ENCODE data around the gene SRSF3.
A peak's percentile ranks its signal among the peaks of the same experiment; 100 is the strongest.
"Not testable (repeated sequence)": the region's sequence is repeated elsewhere in the genome, so short reads cannot be mapped to it uniquely, and the experiment has no call there.

SRSF3 gene

GRCh38 chr6:36577301-36577700, 16.9 kb upstream of the SRSF3 start:
- no peak for DNase-seq

GRCh38 chr6:36578030-36578429, 16.1 kb upstream of the SRSF3 start:
- DNase-seq, result no peak

- DNase-seq, result no peak
These were observed 15.7 kb upstream of the SRSF3 start for GRCh38 chr6:36578431-36578830.

GRCh38 chr6:36580184-36580526, 14.0 kb upstream of the SRSF3 start:
- DNase-seq, result no peak

GRCh38 chr6:36581716-36582115, 12.4 kb upstream of the SRSF3 start:
- DNase-seq, result no peak

- no peak for DNase-seq
These were observed 7.6 kb upstream of the SRSF3 start for GRCh38 chr6:36586606-36587005.

DNA sequence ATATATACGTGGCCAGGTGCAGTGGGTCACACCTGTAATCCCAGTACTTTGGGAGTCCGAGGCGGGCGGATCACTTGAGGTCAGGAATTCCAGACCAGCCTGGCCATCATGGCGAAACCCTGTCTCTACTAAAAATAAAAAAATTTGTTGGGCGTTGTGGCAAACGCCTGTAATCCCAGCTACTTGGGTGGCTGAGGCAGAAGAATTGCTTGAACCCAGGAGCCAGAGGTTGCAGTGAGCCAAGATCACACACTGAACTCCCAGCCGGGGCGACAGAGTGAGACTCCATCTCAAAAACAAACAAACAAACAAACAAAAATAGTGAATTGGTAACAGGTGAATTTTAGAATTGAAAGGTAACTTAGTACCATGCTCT, 5.1 kb upstream of the SRSF3 start:
- DNase-seq, result not testable (repeated sequence)

- no peak for DNase-seq
These were observed 3.9 kb upstream of the SRSF3 start for GRCh38 chr6:36590237-36590636.

- DNase-seq, result no peak
These were observed 1.9 kb upstream of the SRSF3 start for GRCh38 chr6:36592221-36592655.

DNA sequence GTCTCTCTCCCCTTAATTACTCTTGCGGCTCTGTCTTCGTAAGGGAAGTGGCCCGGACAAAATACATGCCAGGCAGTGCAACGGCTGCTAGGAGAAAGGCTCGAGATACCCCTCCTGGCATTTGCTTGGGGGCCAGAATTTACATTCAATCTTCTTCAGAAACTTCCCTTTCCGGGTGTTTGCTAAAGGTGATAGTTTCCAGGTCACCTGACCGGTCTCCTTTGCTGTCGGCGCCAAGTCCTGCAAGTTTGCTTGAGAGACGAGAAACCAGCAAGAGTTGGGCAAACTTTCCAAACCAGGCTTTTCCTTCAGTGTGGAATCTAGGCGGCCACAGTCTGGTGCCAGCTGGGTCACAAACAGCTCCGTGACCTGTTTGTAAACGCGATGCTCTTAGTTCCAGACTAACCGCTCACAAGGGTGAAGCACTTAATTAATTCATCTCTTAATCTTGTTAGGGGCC, 563 bp upstream of the SRSF3 start:
- peak; percentile 69 for DNase-seq

DNA sequence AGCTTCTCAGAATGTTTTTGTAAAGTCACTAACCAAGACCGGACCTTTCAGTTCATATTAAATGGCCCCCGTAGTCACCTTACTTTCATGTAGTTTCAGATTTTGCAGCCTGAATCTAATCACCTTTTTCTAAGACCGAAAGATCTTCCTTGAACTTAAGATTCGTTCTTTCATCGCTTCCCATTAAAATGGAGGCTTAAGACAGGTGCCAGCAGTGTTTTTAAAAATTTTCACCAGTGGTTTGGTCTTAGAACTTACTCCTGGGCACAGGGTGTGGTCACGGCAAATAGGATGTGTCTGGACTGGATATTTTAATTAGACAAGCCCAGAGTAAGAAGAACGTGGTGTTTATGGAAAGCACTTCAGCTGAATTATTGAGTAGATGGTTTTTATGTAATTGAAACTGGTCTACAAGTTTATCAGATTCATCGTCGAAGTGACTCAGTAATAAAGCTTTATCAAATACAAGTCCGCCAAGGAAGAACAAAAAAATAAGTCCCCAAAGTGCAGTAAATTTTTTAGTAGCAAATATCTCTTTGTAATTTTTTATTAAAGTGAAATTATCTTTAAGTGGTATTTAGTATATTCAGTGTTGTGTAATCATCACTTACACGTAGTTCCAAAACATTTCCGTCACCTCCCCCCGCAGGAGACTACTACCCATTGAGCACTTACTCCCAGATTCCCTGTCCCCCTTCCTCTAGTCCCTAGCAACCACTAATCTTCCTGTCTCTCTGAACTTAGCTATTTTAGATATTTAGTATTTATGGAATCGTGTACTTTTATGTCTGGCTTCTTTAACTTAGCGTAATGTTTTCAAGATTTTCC, 868 bp downstream of the SRSF3 start:
- DNase-seq, result peak; percentile 46

- DNase-seq, result no peak
These were observed 2.2 kb downstream of the SRSF3 start for GRCh38 chr6:36596356-36596755.

- DNase-seq, result no peak
These were observed 3.6 kb downstream of the SRSF3 start for GRCh38 chr6:36597775-36598174.

- no peak for DNase-seq
These were observed 4.2 kb downstream of the SRSF3 start for GRCh38 chr6:36598326-36598725.

- no peak for DNase-seq
These were observed 4.7 kb downstream of the SRSF3 start for GRCh38 chr6:36598739-36599318.

GRCh38 chr6:36599791-36600209, 5.6 kb downstream of the SRSF3 start:
- DNase-seq, result no peak

- no peak for DNase-seq
These were observed 6.5 kb downstream of the SRSF3 start for GRCh38 chr6:36600564-36601146.

GRCh38 chr6:36601818-36602217, 7.7 kb downstream of the SRSF3 start:
- DNase-seq, result not testable (repeated sequence)

GRCh38 chr6:36603222-36604089, 9.3 kb downstream of the SRSF3 start:
- DNase-seq, result no peak

- no peak for DNase-seq
These were observed 10.2 kb downstream of the SRSF3 start for GRCh38 chr6:36604090-36605060.

DNA sequence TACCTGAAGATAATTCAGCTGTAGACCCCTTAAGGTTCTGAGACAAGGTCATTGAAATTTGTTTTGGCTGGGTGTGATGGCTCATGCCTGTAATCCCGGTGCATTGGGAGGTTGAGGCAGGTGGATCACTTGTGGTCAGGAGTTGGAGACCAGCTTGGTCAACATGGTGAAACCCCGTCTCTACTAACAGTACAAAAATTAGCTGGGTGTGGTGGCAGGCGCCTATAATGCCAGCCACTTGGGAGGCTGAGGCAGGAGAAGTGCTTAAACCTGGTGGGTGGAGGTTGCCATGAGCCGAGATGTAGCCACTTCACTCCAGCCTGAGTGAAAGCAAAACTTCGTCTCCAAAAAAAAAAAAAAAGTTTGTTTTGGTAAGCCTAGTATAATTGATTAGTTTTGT, 11.0 kb downstream of the SRSF3 start:
- DNase-seq, result no peak
